Body of pancreas (tissue), 4 donors: ENCODE measurements around the gene ATG7. TPM values are rescaled to one million over a fixed set of nuclear protein-coding genes. Genes with fewer than 3 reads are reported as not detected.
A peak's percentile ranks its signal among the peaks of the same experiment; 100 is the strongest.

ENCODE experiments used
- ATAC-seq: fragments of 150-250 bp; one replicate; pipeline ENCODE4 v1.9.1; 2016
- DNase-seq, 4 donors: peaks; one replicate each; pipeline ENCODE4 v3.0.0-alpha.2; 2019
- H3K27ac ChIP-seq, 4 donors: fragments of 200-600 bp; sonication (generic); 1 replicate in 3 of 4; 2 replicates in 1 of 4; pipeline versions ENCODE4 v1.5.1 to v1.6.1; 2016 to 2019; ENCODE audit warnings: mild to moderate bottlenecking in 1 of 4, mixed read lengths in 1 of 4, moderate library complexity in 1 of 4
- H3K27me3 ChIP-seq, 2 donors: fragments of 200-600 bp; sonication (generic); one replicate each; pipeline ENCODE4 v1.6.0; 2016; ENCODE audit warnings: mild to moderate bottlenecking in 1 of 2
- H3K36me3 ChIP-seq, 2 donors: fragments of 200-600 bp; sonication (generic); replicated peaks in 1 of 2; 2 replicates each; pipeline ENCODE4 v1.5.1; 2016; ENCODE audit warnings: low read depth in 2 of 2; ENCODE audit not compliant: insufficient read depth in 1 of 2
- H3K4me1 ChIP-seq: fragments of 200-600 bp; sonication (generic); one replicate; pipeline ENCODE4 v1.6.0; 2016
- H3K4me3 ChIP-seq, 2 donors: fragments of 200-600 bp; sonication (generic); 1 replicate in 1 of 2; 2 replicates in 1 of 2; pipeline ENCODE4 v1.5.1; 2016 to 2019
- H3K9me3 ChIP-seq, 3 donors: fragments of 200-600 bp; sonication (generic); 1 replicate in 2 of 3; 2 replicates in 1 of 3; pipeline ENCODE4 v1.5.1; 2016
- CTCF ChIP-seq, 7 experiments: fragments of 450-650 bp in 4 of 7; fragments of 200-600 bp in 3 of 7; sonication (generic) in 3 of 7; IDR thresholded peaks; one replicate each; pipeline ENCODE4 v1.5.1; 2016 to 2019; ENCODE audit warnings: antibody characterized with exemption in 7 of 7
- POLR2A ChIP-seq, 3 donors: fragments of 450-650 bp; IDR thresholded peaks; one replicate each; pipeline ENCODE4 v1.6.1; 2016; ENCODE audit warnings: antibody characterized with exemption in 3 of 3, mild to moderate bottlenecking in 2 of 3
- WGBS, 2 donors: methylation state at CpG; one replicate each; pipeline ENCODE4 v1.1.5; 2017; 5-methylcytosine and 5-hydroxymethylcytosine counted together
- intact Hi-C: fragments of 100-400 bp; cut with DNase I; formaldehyde crosslinking; loops from one replicate; pipeline ENCODE4 v1.15.1; 2023
- total RNA-seq, 2 donors: library from RNA; depleted of rRNA; stranded (reverse); fragments of >200 nt; gene quantifications; one replicate each; pipeline ENCODE4 v1.1.0, GENCODE V29; 2016

The ATG7 gene
- total RNA-seq, 2 donors from 2014 or later: 40.5 to 43.6 TPM

GRCh38 chr3:11275926-11276325 is 3.7 kb downstream of the ATG7 start:
- no peak for ATAC-seq
- H3K27ac ChIP-seq: no peak overlapping the region
- 33 to 92% methylated on average over 2 of the region's 2 CpGs for WGBS, 2 donors

GRCh38 chr3:11276901-11277300 is 4.7 kb downstream of the ATG7 start:
- 79 to 87% methylated on average over 2 of the region's 2 CpGs for WGBS, 2 donors
- no peak for TF ChIP-seq CTCF (IDR thresholded peaks at IDR 0.05)
- no peak for TF ChIP-seq POLR2A (IDR thresholded peaks at IDR 0.05)
- intact Hi-C loops: no loop called here
- no peak for ATAC-seq
- Histone ChIP-seq H3K4me3 (no peak overlapping the region), H3K4me1 (peaks cover 20% of the 10 kb centered on the region), H3K27me3 (no peaks in the 10 kb centered on the region), H3K27ac (no peak overlapping the region), H3K9me3 (no peaks in the 10 kb centered on the region), H3K36me3 (peaks cover 0 to 2% of the 10 kb centered on the region in 2 donors)
- DNase-seq: no peak

More at GRCh38 chr3:11275926-11276325, 3.7 kb downstream of the ATG7 start:
- no peak for DNase-seq
- H3K27me3 ChIP-seq: no peaks in the 10 kb centered on the region
- H3K9me3 ChIP-seq: no peaks in the 10 kb centered on the region
- H3K4me3 ChIP-seq: no peak overlapping the region
- peaks cover 22% of the 10 kb centered on the region for H3K4me1 ChIP-seq
- no peak for TF ChIP-seq POLR2A (IDR thresholded peaks at IDR 0.05)
- no peak for TF ChIP-seq CTCF (IDR thresholded peaks at IDR 0.05)
- intact Hi-C loops: no loop called here
- peaks cover 0 to under 1% of the 10 kb centered on the region in 2 donors for H3K36me3 ChIP-seq

- DNase-seq: peak in 3 of 4 donors; percentile 14 to 32 (median 20)
- TF ChIP-seq CTCF (IDR thresholded peaks at IDR 0.05) (no peak), POLR2A (IDR thresholded peaks at IDR 0.05) (no peak)
- intact Hi-C loops: no loop called here
- Histone ChIP-seq H3K27ac (peak overlapping the region in 1 of 4 donors; percentile 24), H3K9me3 (no peaks in the 10 kb centered on the region), H3K4me1 (no peaks in the 10 kb centered on the region), H3K36me3 (peaks cover 0 to 6% of the 10 kb centered on the region in 2 donors), H3K27me3 (no peaks in the 10 kb centered on the region), H3K4me3 (no peak overlapping the region)
- no peak for ATAC-seq
- 66 to 77% methylated on average over 5 of the region's 5 CpGs for WGBS, 2 donors
Measured at GRCh38 chr3:11282250-11283138, 10.3 kb downstream of the ATG7 start.

DNA sequence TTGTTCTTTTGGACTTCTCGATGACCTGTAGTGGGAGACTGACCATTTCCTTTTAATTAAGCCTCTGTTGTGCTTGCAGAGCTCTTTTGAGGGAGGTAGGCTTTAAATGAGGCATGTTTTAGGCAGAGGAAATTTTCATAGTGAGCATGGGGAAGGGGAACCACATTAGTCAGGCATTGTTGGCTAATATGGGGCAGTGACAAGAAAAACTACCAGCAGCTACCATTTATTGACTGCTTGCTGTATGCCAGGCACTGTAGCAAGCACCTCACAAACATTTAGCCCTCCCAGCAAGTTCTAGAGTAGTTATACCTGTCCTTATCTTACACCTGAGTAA is 10.9 kb downstream of the ATG7 start:
- ATAC-seq (no peak), DNase-seq (no peak)
- intact Hi-C loops: no loop called here
- WGBS, 2 donors: 80 to 94% methylated on average over 1 of the region's 1 CpG
- H3K9me3 ChIP-seq: no peaks in the 10 kb centered on the region
- peak overlapping the region in 1 of 4 donors; percentile 24 for H3K27ac ChIP-seq
- H3K4me3 ChIP-seq: no peak overlapping the region
- no peaks in the 10 kb centered on the region for H3K4me1 ChIP-seq
- peaks cover 0 to 6% of the 10 kb centered on the region in 2 donors for H3K36me3 ChIP-seq
- TF ChIP-seq POLR2A (IDR thresholded peaks at IDR 0.05) (no peak), CTCF (IDR thresholded peaks at IDR 0.05) (no peak)
- no peaks in the 10 kb centered on the region for H3K27me3 ChIP-seq

GRCh38 chr3:11284011-11284410 is 11.8 kb downstream of the ATG7 start:
- H3K4me1 ChIP-seq: no peaks in the 10 kb centered on the region

More at GRCh38 chr3:11284011-11284410, 11.8 kb downstream of the ATG7 start:
- H3K4me3 ChIP-seq: no peak overlapping the region
- DNase-seq (no peak), ATAC-seq (no peak)
- H3K27ac ChIP-seq: no peak overlapping the region
- WGBS, 2 donors: 97 to 100% methylated on average over 1 of the region's 1 CpG
- intact Hi-C loops: no loop called here
- TF ChIP-seq CTCF (IDR thresholded peaks at IDR 0.05): no peak
- TF ChIP-seq POLR2A (IDR thresholded peaks at IDR 0.05): no peak
- peaks cover 0 to 6% of the 10 kb centered on the region in 2 donors for H3K36me3 ChIP-seq
- H3K9me3 ChIP-seq: no peaks in the 10 kb centered on the region
- H3K27me3 ChIP-seq: no peaks in the 10 kb centered on the region
